GM19455 (cell line): Measurements from ENCODE around the gene XIST.
"Not testable (repeated sequence)": the region's sequence is repeated elsewhere in the genome, so short reads cannot be mapped to it uniquely, and the experiment has no call there.

Experiments
- ATAC-seq: cut with Tn5 transposase; IDR thresholded peaks from one replicate; pipeline ENCODE4 v1.9.1; 2021; ENCODE audit not compliant: unreplicated experiment

The XIST gene

GRCh38 chrX:73817393-73818199, 34.9 kb downstream of the XIST start:
- ATAC-seq = no peak

- no peak for ATAC-seq
These were observed 40.3 kb downstream of the XIST start for GRCh38 chrX:73812256-73812655.

DNA sequence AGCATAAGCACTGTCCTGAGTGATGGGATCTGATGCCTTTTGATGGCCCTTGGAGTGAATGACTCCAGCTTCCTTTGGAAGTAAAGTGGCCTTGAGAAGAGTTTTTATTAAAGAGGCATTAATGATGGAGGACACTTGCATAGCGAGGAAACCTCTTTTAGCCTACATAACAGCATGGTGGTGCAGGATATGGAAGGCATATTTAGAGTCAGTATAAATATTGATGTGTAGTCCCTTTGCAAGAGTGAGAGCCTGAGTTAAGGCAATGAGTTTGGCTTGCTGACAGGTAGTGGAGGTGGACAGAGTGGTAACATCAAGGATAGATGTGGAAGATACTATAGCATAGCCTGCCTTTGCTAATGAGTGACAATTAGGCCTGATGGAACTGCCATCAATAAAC, 48.4 kb downstream of the XIST start:
- ATAC-seq = not testable (repeated sequence)

- no peak for ATAC-seq
These were observed 52.6 kb downstream of the XIST start for GRCh38 chrX:73799888-73800287.

DNA sequence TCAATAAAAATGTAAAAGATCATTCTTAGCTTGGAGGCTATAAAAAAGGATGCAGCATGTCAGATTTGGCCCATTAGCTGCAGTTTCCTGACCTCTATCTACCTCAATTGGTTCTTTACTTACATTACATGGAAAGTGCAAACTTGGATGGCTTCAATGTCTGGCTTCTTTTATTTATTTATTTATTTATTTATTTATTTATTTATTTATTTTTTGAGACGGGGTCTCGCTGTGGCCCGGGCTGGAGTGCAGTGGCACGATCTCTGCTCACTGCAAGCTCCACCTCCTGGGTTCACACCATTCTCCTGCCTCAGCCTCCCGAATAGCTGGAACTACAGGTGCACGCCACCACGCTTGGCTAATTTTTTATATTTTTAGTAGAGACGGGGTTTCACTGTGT, 60.0 kb downstream of the XIST start:
- ATAC-seq = not testable (repeated sequence)

- ATAC-seq = no peak
These were observed 67.0 kb downstream of the XIST start for GRCh38 chrX:73785493-73785892.
